CD4-positive, alpha-beta T cell (primary cell): ENCODE data around the gene ZNF580. TPM values are rescaled to one million over a fixed set of nuclear protein-coding genes. Genes with fewer than 3 reads are reported as not detected.

Experiments
- ATAC-seq: fragments of 200-7000 bp; cut with Tn5 transposase; one replicate; pipeline ENCODE4 v1.10.0; 2022; ENCODE audit warnings: mild to moderate bottlenecking; ENCODE audit not compliant: poor library complexity
- CTCF ChIA-PET: fragments of 350-600 bp; sonication (Branson Sonifier 250); formaldehyde crosslinking; loops from one replicate; lab custom pipeline; 2021; ENCODE audit warnings: antibody characterized with exemption, inconsistent platforms; lab: Charles Lee
- POLR2A ChIA-PET: fragments of 350-600 bp; sonication (Branson Sonifier 250); formaldehyde crosslinking; loops from one replicate; lab custom pipeline; 2021; ENCODE audit warnings: antibody characterized with exemption, inconsistent platforms; lab: Charles Lee
- DNase-seq, 14 experiments: peaks; one replicate each; pipeline ENCODE4 v3.0.0-alpha.2; 2013 to 2020; ENCODE audit warnings: mixed read lengths in 2 of 14
- H3K27ac ChIP-seq, 2 donors: one replicate each; pipeline versions ENCODE4 v1.5.1 to v1.7.0; 2013; ENCODE audit warnings: low read length in 2 of 2, low read depth in 1 of 2, mild to moderate bottlenecking in 1 of 2
- H3K27me3 ChIP-seq, 2 experiments: 1 replicate in 1 of 2; 2 replicates in 1 of 2; pipeline versions ENCODE4 v1.6.1 to v1.7.0; 2013; ENCODE audit warnings: low read length in 2 of 2, control low read depth in 1 of 2, mild to moderate bottlenecking in 1 of 2, moderate library complexity in 1 of 2; ENCODE audit not compliant: insufficient read depth in 2 of 2, control insufficient read depth in 1 of 2
- H3K36me3 ChIP-seq: one replicate; pipeline ENCODE4 v1.6.1; 2013; ENCODE audit warnings: low read length, control low read depth; ENCODE audit not compliant: insufficient read depth
- H3K4me1 ChIP-seq: one replicate; pipeline ENCODE4 v1.6.1; 2013; ENCODE audit warnings: low read length, control low read depth; ENCODE audit not compliant: insufficient read depth
- H3K4me3 ChIP-seq: one replicate; pipeline ENCODE4 v1.5.1; 2013; ENCODE audit warnings: mild to moderate bottlenecking, low read length, moderate library complexity
- H3K9me3 ChIP-seq, 2 experiments: 1 replicate in 1 of 2; 2 replicates in 1 of 2; pipeline versions ENCODE4 v1.6.1 to v1.7.0; 2013; ENCODE audit warnings: low read length in 2 of 2, mild to moderate bottlenecking in 2 of 2, control low read depth in 1 of 2, moderate library complexity in 1 of 2; ENCODE audit not compliant: control insufficient read depth in 1 of 2, insufficient read depth in 1 of 2
- H3K27ac Mint-ChIP-seq: one replicate; pipeline ENCODE4 v1.8.0; 2020; ENCODE audit warnings: mixed read lengths
- H3K27me3 Mint-ChIP-seq: one replicate; pipeline ENCODE4 v1.8.0; 2021; ENCODE audit warnings: mixed read lengths
- H3K36me3 Mint-ChIP-seq: one replicate; pipeline ENCODE4 v1.8.0; 2021; ENCODE audit warnings: low read depth, mixed read lengths
- H3K4me1 Mint-ChIP-seq: one replicate; pipeline ENCODE4 v1.8.0; 2021; ENCODE audit warnings: low read depth, mixed read lengths
- H3K4me3 Mint-ChIP-seq: one replicate; pipeline ENCODE4 v1.8.0; 2020; ENCODE audit warnings: mild to moderate bottlenecking, mixed read lengths
- H3K9me3 Mint-ChIP-seq: one replicate; pipeline ENCODE4 v1.8.0; 2020; ENCODE audit warnings: mixed read lengths
- CTCF ChIP-seq: fragments of 200-600 bp; IDR thresholded peaks from one replicate; pipeline ENCODE4 v1.8.0; 2022; ENCODE audit warnings: antibody characterized with exemption, mild to moderate bottlenecking
- intact Hi-C, 2 experiments: fragments of 100-400 bp; cut with DNase I in 1 of 2; cut with micrococcal nuclease in 1 of 2; formaldehyde crosslinking; loops; one replicate each; pipeline versions ENCODE4 v1.15.1 to v1.9.0; 2023 to 2025; cut with DNase I, micrococcal nuclease
- total RNA-seq, 174 experiments: library from RNA in 2 of 174; stranded (reverse) in 2 of 174; gene quantifications; one replicate each; pipeline ENCODE4 v1.2.3 and lab custom pipeline; 2021 to 2026

ZNF580 gene
- total RNA-seq, 2 experiments from 2014 or later = 45.2 to 46.6 TPM

- H3K27me3 Mint-ChIP-seq = no peaks in the 10 kb centered on the region
- no peaks in the 10 kb centered on the region for H3K9me3 ChIP-seq
- H3K4me1 ChIP-seq = peaks cover 62% of the 10 kb centered on the region
- no peaks in the 10 kb centered on the region for H3K27me3 ChIP-seq
- H3K4me3 Mint-ChIP-seq = peak overlapping the region; percentile 72
- no peak overlapping the region for H3K4me3 ChIP-seq
- H3K4me1 Mint-ChIP-seq = peaks cover 46% of the 10 kb centered on the region
- ChIA-PET POLR2A (no interaction called here), CTCF (no interaction called here)
- H3K27ac ChIP-seq = no peak overlapping the region
- peaks cover 69% of the 10 kb centered on the region for H3K36me3 Mint-ChIP-seq
- ATAC-seq = no peak
- no peak for TF ChIP-seq CTCF
- H3K36me3 ChIP-seq = peaks cover 66% of the 10 kb centered on the region
- intact Hi-C loops = loop anchor here in 1 of 2 experiments (5.0 to 10.0 kb wide), 2 partner anchors 543 to 1465 kb away; partner anchors contain the start of genes PPP1R12C and TSEN34
- no peak for DNase-seq
- peak overlapping the region; percentile 68 for H3K27ac Mint-ChIP-seq
- no peaks in the 10 kb centered on the region for H3K9me3 Mint-ChIP-seq
These were observed 19.0 kb downstream of the ZNF580 start for GRCh38 chr19:55659822-55660221.

- H3K9me3 Mint-ChIP-seq = no peaks in the 10 kb centered on the region
- H3K27ac Mint-ChIP-seq = peak overlapping the region; percentile 24
- Histone ChIP-seq H3K9me3 (no peaks in the 10 kb centered on the region), H3K27me3 (no peaks in the 10 kb centered on the region), H3K27ac (no peak overlapping the region), H3K4me3 (no peak overlapping the region), H3K36me3 (peaks cover 69% of the 10 kb centered on the region), H3K4me1 (peaks cover 62% of the 10 kb centered on the region)
- H3K4me3 Mint-ChIP-seq = no peak overlapping the region
- ChIA-PET POLR2A (no interaction called here), CTCF (no interaction called here)
- peaks cover 46% of the 10 kb centered on the region for H3K4me1 Mint-ChIP-seq
- peaks cover 70% of the 10 kb centered on the region for H3K36me3 Mint-ChIP-seq
- ATAC-seq = no peak
- no peak for TF ChIP-seq CTCF
- intact Hi-C loops = no loop called here
- H3K27me3 Mint-ChIP-seq = no peaks in the 10 kb centered on the region
- no peak for DNase-seq
These were observed 19.6 kb downstream of the ZNF580 start for GRCh38 chr19:55660404-55660803.

DNA sequence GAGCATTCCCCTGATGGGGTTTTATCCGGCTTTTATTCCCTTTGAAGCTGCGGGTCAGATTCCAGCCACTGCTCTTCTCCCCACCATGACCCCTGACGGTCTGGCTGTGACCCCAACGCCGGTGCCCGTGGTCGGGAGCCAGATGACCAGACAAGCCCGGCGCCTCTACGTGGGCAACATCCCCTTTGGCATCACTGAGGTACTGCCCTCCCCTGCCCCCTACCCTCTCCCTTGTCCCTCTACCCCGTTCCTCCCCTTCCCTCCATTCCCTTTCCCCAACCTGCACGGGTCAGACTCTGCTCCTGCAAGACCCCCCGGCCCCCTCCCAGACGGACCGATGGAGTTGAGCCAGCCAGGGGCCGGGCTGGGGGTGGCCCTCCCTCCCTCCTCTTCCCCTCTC, 20.2 kb downstream of the ZNF580 start:
- H3K27ac ChIP-seq = no peak overlapping the region
- POLR2A ChIA-PET = no interaction called here
- DNase-seq (no peak), ATAC-seq (no peak)
- no peaks in the 10 kb centered on the region for H3K27me3 ChIP-seq
- intact Hi-C loops = no loop called here
- no peak overlapping the region for H3K4me3 ChIP-seq
- Mint-ChIP-seq H3K27me3 (no peaks in the 10 kb centered on the region), H3K36me3 (peaks cover 68% of the 10 kb centered on the region), H3K9me3 (no peaks in the 10 kb centered on the region), H3K4me1 (peaks cover 40% of the 10 kb centered on the region), H3K4me3 (no peak overlapping the region), H3K27ac (no peak overlapping the region)
- TF ChIP-seq CTCF = no peak
- CTCF ChIA-PET = no interaction called here
- peaks cover 73% of the 10 kb centered on the region for H3K36me3 ChIP-seq
- H3K9me3 ChIP-seq = no peaks in the 10 kb centered on the region
- peaks cover 56% of the 10 kb centered on the region for H3K4me1 ChIP-seq
